ENCODE measurements around the gene SIN3A. TPM values are rescaled to one million over a fixed set of nuclear protein-coding genes. Genes with fewer than 3 reads are reported as not detected.

SIN3A gene
- total and polyA plus RNA-seq, 2 experiments from 2014 or later: 24.3 to 73.0 TPM

DNA sequence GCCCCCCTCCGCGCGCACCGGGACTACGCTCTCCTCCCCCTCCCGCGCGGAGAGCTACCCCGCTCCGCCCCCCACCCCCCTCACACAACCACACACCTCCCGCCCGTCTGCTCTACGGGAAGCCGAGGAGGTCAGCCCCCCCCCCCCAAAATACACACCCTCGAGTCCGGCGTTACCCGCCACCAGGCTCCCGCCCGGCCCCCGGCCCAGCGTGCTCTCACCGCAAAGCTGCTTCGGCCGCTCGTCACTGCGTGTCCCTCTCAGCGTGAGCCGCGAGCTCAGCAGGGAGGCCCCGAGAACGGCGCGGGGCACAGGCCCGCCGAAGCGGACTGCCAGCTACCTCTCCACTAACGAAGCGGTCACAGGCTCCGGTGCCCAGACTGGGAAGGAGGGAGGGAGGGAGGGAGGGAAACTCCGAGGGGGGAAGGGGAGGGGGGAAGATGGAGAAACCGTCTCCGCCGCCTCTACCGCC, 252 bp downstream of the SIN3A start:
- Mint-ChIP-seq H3K9me3 (no peaks in the 10 kb centered on the region), H3K27me3 (ENCODE audit: insufficient read depth, low read depth, poor library complexity) (peaks cover 17% of the 10 kb centered on the region), H3K4me1 (peaks cover 11% of the 10 kb centered on the region; the same call in 2 of the 3 replicates), H3K27ac (peak overlapping the region; percentile 88), H3K4me3 (peak overlapping the region; percentile 96), H3K36me3 (ENCODE audit: low read depth) (peaks cover 9% of the 10 kb centered on the region)
- Histone ChIP-seq H3K27me3 (ENCODE audit: insufficient read depth) (no peaks in the 10 kb centered on the region), H3K79me2 (replicated peaks; ENCODE audit: insufficient read depth) (peaks cover 55% of the 10 kb centered on the region), H3K4me1 (ENCODE audit: insufficient read depth) (peaks cover 13% of the 10 kb centered on the region), H2AFZ (no peak overlapping the region), H3K4me2 (peak overlapping the region; percentile 70; the same call in 1 of the 2 replicates), H3K4me3 (peak overlapping the region; percentile 77), H3K27ac (ENCODE audit: low read depth) (peak overlapping the region; percentile 94; the same call in 1 of the 2 replicates), H4K20me1 (replicated peaks; ENCODE audit: insufficient read depth) (peaks cover 33% of the 10 kb centered on the region), H3K36me3 (ENCODE audit: insufficient read depth) (no peaks in the 10 kb centered on the region), H3F3A (replicated peaks; ENCODE audit: low read depth) (peaks cover 14% of the 10 kb centered on the region), H3K9me2 (ENCODE audit: insufficient read depth) (no peaks in the 10 kb centered on the region)
- DNase-seq (ENCODE audit: low spot score) (no peak), ATAC-seq (no peak)
- no peak for TF ChIP-seq POLR2AphosphoS5 (IDR thresholded peaks at IDR 0.05; ENCODE audit: low read depth)
- no peak for TF ChIP-seq EZH2 (IDR thresholded peaks at IDR 0.05; ENCODE audit: low read depth, unreplicated experiment)
- TF ChIP-seq, protein P1, sequence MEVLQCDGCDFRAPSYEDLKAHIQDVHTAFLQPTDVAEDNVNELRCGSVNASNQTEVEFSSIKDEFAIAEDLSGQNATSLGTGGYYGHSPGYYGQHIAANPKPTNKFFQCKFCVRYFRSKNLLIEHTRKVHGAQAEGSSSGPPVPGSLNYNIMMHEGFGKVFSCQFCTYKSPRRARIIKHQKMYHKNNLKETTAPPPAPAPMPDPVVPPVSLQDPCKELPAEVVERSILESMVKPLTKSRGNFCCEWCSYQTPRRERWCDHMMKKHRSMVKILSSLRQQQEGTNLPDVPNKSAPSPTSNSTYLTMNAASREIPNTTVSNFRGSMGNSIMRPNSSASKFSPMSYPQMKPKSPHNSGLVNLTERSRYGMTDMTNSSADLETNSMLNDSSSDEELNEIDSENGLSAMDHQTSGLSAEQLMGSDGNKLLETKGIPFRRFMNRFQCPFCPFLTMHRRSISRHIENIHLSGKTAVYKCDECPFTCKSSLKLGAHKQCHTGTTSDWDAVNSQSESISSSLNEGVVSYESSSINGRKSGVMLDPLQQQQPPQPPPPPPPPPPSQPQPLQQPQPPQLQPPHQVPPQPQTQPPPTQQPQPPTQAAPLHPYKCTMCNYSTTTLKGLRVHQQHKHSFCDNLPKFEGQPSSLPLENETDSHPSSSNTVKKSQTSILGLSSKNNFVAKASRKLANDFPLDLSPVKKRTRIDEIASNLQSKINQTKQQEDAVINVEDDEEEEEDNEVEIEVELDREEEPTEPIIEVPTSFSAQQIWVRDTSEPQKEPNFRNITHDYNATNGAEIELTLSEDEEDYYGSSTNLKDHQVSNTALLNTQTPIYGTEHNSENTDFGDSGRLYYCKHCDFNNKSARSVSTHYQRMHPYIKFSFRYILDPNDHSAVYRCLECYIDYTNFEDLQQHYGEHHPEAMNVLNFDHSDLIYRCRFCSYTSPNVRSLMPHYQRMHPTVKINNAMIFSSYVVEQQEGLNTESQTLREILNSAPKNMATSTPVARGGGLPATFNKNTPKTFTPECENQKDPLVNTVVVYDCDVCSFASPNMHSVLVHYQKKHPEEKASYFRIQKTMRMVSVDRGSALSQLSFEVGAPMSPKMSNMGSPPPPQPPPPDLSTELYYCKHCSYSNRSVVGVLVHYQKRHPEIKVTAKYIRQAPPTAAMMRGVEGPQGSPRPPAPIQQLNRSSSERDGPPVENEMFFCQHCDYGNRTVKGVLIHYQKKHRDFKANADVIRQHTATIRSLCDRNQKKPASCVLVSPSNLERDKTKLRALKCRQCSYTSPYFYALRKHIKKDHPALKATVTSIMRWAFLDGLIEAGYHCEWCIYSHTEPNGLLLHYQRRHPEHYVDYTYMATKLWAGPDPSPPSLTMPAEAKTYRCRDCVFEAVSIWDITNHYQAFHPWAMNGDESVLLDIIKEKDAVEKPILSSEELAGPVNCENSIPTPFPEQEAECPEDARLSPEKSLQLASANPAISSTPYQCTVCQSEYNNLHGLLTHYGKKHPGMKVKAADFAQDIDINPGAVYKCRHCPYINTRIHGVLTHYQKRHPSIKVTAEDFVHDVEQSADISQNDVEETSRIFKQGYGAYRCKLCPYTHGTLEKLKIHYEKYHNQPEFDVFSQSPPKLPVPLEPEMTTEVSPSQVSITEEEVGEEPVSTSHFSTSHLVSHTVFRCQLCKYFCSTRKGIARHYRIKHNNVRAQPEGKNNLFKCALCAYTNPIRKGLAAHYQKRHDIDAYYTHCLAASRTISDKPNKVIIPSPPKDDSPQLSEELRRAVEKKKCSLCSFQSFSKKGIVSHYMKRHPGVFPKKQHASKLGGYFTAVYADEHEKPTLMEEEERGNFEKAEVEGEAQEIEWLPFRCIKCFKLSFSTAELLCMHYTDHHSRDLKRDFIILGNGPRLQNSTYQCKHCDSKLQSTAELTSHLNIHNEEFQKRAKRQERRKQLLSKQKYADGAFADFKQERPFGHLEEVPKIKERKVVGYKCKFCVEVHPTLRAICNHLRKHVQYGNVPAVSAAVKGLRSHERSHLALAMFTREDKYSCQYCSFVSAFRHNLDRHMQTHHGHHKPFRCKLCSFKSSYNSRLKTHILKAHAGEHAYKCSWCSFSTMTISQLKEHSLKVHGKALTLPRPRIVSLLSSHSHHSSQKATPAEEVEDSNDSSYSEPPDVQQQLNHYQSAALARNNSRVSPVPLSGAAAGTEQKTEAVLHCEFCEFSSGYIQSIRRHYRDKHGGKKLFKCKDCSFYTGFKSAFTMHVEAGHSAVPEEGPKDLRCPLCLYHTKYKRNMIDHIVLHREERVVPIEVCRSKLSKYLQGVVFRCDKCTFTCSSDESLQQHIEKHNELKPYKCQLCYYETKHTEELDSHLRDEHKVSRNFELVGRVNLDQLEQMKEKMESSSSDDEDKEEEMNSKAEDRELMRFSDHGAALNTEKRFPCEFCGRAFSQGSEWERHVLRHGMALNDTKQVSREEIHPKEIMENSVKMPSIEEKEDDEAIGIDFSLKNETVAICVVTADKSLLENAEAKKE (CRISPR knock-in tag; IDR thresholded peaks at IDR 0.05): no peak
- TF ChIP-seq, protein P2, sequence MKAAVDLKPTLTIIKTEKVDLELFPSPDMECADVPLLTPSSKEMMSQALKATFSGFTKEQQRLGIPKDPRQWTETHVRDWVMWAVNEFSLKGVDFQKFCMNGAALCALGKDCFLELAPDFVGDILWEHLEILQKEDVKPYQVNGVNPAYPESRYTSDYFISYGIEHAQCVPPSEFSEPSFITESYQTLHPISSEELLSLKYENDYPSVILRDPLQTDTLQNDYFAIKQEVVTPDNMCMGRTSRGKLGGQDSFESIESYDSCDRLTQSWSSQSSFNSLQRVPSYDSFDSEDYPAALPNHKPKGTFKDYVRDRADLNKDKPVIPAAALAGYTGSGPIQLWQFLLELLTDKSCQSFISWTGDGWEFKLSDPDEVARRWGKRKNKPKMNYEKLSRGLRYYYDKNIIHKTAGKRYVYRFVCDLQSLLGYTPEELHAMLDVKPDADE (IDR thresholded peaks at IDR 0.05): no peak
- no peak for TF ChIP-seq ZNF114 (CRISPR knock-in tag; IDR thresholded peaks at IDR 0.05)
- no peak for TF ChIP-seq JUNB (IDR thresholded peaks at IDR 0.05; ENCODE audit: unreplicated experiment)
- no peak for TF ChIP-seq EZH2phosphoT487 (IDR thresholded peaks at IDR 0.05; ENCODE audit: unreplicated experiment)
- TF ChIP-seq, protein P3, sequence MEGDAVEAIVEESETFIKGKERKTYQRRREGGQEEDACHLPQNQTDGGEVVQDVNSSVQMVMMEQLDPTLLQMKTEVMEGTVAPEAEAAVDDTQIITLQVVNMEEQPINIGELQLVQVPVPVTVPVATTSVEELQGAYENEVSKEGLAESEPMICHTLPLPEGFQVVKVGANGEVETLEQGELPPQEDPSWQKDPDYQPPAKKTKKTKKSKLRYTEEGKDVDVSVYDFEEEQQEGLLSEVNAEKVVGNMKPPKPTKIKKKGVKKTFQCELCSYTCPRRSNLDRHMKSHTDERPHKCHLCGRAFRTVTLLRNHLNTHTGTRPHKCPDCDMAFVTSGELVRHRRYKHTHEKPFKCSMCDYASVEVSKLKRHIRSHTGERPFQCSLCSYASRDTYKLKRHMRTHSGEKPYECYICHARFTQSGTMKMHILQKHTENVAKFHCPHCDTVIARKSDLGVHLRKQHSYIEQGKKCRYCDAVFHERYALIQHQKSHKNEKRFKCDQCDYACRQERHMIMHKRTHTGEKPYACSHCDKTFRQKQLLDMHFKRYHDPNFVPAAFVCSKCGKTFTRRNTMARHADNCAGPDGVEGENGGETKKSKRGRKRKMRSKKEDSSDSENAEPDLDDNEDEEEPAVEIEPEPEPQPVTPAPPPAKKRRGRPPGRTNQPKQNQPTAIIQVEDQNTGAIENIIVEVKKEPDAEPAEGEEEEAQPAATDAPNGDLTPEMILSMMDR (conservative IDR thresholded peaks at IDR 0.05; ENCODE audit: low read depth in 2 of 2): no peak
- no peak for TF ChIP-seq CREB1 (CRISPR knock-in tag; IDR thresholded peaks at IDR 0.05; ENCODE audit: low read depth)
- no peak for TF ChIP-seq ZNF331 (CRISPR knock-in tag; IDR thresholded peaks at IDR 0.05; ENCODE audit: low read depth)
- TF ChIP-seq NANOG (IDR thresholded peaks at IDR 0.05; ENCODE audit: borderline replicate concordance): no peak

All from GM23338 (cell line).